Kasumi-1 (cell line): ENCODE data around the gene ZBTB47.

Experiments used
- DNase-seq, 2 experiments: peaks; one replicate each; lab custom pipeline; 2025; lab: John Stamatoyannopoulos, UW

ZBTB47 gene

GRCh38 chr3:42665050-42665878 is 11.8 kb downstream of the ZBTB47 start:
- DNase-seq, result no peak

GRCh38 chr3:42666022-42666421 is 12.5 kb downstream of the ZBTB47 start:
- no peak for DNase-seq

GRCh38 chr3:42666577-42666998 is 13.1 kb downstream of the ZBTB47 start:
- DNase-seq, result no peak

GRCh38 chr3:42667096-42667522 is 13.6 kb downstream of the ZBTB47 start:
- no peak for DNase-seq

- DNase-seq, result no peak
These were observed 14.3 kb downstream of the ZBTB47 start for GRCh38 chr3:42667523-42668412.

- no peak for DNase-seq
These were observed 14.9 kb downstream of the ZBTB47 start for GRCh38 chr3:42668413-42668760.

GRCh38 chr3:42668793-42669217 is 15.3 kb downstream of the ZBTB47 start:
- no peak for DNase-seq

- no peak for DNase-seq
These were observed 16.6 kb downstream of the ZBTB47 start for GRCh38 chr3:42670051-42670576.

GRCh38 chr3:42670670-42671069 is 17.2 kb downstream of the ZBTB47 start:
- DNase-seq, result no peak

- DNase-seq, result no peak
These were observed 19.0 kb downstream of the ZBTB47 start for GRCh38 chr3:42672515-42672914.

- DNase-seq, result no peak
These were observed 19.6 kb downstream of the ZBTB47 start for GRCh38 chr3:42673082-42673481.

- no peak for DNase-seq
These were observed 20.6 kb downstream of the ZBTB47 start for GRCh38 chr3:42674146-42674545.

GRCh38 chr3:42675909-42676308 is 22.4 kb downstream of the ZBTB47 start:
- DNase-seq, result no peak

- no peak for DNase-seq
These were observed 24.9 kb downstream of the ZBTB47 start for GRCh38 chr3:42678447-42678846.

- DNase-seq, result no peak
These were observed 26.8 kb downstream of the ZBTB47 start for GRCh38 chr3:42680271-42680670.

GRCh38 chr3:42680806-42681205 is 27.3 kb downstream of the ZBTB47 start:
- DNase-seq, result no peak

GRCh38 chr3:42681361-42682038 is 28.0 kb downstream of the ZBTB47 start:
- no peak for DNase-seq

- DNase-seq, result no peak
These were observed 29.0 kb downstream of the ZBTB47 start for GRCh38 chr3:42682301-42683070.

GRCh38 chr3:42683875-42684598 is 30.5 kb downstream of the ZBTB47 start:
- DNase-seq, result no peak

- DNase-seq, result no peak
These were observed 31.3 kb downstream of the ZBTB47 start for GRCh38 chr3:42684632-42685362.
